Smooth muscle cell of trachea (primary cell): ENCODE measurements around the gene ANXA11. TPM values are rescaled to one million over a fixed set of nuclear protein-coding genes. Genes with fewer than 3 reads are reported as not detected.

Experiments
- total RNA-seq: library from RNA; depleted of rRNA; stranded (reverse); fragments of >200 nt; gene quantifications from 2 replicates; pipeline ENCODE4 v1.2.1, GENCODE V29; 2014

The ANXA11 gene
- total RNA-seq: 183 and 240 TPM in 2 replicates

DNA sequence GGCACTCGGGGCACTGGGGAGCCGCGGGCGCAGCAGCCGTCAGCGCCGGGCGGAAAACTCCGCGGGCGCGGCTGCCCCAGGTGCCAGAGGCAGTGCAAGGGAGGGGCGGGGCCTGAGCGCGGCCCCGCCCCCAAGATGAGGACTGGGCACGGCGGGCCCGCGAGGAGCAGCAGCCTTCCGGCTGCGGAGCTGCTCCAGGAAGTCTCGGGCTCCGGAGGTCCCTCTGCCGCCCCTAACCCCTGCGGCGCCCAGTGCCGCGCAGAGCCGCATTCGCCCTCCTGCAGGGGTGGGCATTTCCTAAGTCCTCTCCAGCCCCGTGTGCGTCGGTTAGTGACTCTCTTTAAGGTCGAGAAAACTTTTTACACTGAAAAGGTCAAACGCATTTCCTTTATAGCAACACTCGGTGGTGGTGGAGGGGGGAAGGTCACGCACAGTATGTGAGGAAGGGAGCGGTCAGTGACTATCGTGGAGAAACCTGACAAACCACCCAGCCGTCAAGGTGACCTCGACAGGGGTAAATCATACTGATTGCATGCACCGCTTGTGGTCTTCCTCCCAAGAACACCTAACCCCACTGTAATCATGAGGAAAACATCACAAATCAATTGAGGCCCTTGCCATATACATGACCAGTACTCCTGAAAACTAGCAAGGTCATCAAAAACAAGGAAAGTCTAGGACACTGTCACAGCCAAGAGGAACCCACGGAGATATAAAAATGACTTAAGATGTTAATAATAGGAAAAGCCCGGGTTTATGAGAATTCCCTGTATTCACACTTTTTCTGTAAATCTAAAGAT, at the start of gene ANXA11:
Gene ANXA11, minus strand, starts transcription at position 61 of the 800 bp plus-strand sequence. CDS start 32,676 bp downstream, outside the sequence.

DNA sequence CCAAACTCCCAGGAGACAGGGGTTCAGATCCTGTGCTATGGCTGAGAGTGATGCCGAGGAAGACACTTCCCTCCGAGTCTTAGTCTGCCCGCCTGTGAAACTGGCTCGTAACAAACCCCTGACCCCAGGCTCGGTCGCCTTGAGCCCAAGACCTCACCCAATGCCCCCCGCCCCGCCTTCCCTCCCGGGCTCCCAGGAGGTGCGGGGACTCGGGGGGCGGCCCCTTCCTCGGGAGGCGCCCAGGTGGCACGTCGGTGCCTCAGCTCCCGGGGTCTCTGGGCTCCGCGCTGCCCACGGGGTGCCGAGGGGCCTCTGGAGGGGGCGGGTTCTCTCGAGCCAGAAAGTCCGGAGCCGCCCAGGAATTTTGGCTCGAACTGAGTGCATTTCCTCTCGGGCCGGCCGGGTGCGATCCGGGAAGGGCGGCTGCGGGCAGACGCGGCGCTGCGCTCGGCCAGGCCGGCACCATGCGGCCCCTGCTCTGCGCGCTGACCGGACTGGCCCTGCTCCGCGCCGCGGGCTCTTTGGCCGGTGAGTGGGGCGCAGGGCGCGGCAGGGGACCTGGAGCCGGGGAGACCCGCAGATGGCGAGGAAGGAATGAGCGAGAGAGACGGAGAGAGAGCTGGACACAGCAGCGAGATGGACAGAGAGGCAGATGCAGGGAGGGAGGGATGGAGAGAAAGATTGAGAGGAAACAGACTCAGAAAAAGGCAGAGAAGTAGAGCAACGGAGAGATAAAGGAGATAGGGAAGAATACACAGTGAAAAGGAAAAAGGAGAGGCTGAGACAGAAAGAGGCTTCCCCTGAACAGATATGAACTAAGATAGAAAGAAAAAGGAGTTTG, 72.8 kb downstream of the ANXA11 start, which contains the start of gene PLAC9:
Gene PLAC9, plus strand, starts transcription at position 432 of the 841 bp plus-strand sequence. Its CDS starts 33 bp downstream, at position 465.

Other genes with a start within 250 kb of the ANXA11 start
- gene TMEM254, start 126.9 kb downstream of the ANXA11 start, total RNA-seq: 6.4 and 10.8 TPM in 2 replicates
- 15.5 and 28.7 TPM in 2 replicates for gene PLAC9, start 72.8 kb downstream of the ANXA11 start, total RNA-seq
- gene MAT1A, start 84.1 kb upstream of the ANXA11 start, total RNA-seq: under 0.01 TPM in 1 of 2 replicates, not detected in the other
- gene DYDC1, start 151.2 kb upstream of the ANXA11 start, total RNA-seq: not detected in 2 replicates
- gene DYDC2, start 151.2 kb upstream of the ANXA11 start, total RNA-seq: not detected in 2 replicates
- 2.5 and 3.3 TPM in 2 replicates for gene PRXL2A, start 203.0 kb upstream of the ANXA11 start, total RNA-seq
- 19.9 and 22.7 TPM in 2 replicates for gene TSPAN14, start 248.8 kb upstream of the ANXA11 start, total RNA-seq